ENCODE data around the gene FCHO2. TPM values are rescaled to one million over a fixed set of nuclear protein-coding genes. Genes with fewer than 3 reads are reported as not detected.

Gene FCHO2
- total RNA-seq, 1 donor from 2014 or later, result 5.3 TPM

GRCh38 chr5:72947498-72947897 is 8.3 kb upstream of the FCHO2 start:
- no peak for ATAC-seq (ENCODE audit: low read depth)
- Mint-ChIP-seq H3K36me3 (ENCODE audit: low read depth) (no peaks in the 10 kb centered on the region), H3K4me1 (no peaks in the 10 kb centered on the region), H3K9me3 (no peaks in the 10 kb centered on the region), H3K27ac (no peak overlapping the region), H3K4me3 (no peak overlapping the region), H3K27me3 (peaks cover 22% of the 10 kb centered on the region)
- TF ChIP-seq CTCF (IDR thresholded peaks at IDR 0.05), result no peak
- ChIA-PET CTCF (no interaction called here), POLR2A (no interaction called here)
- intact Hi-C loops (cut with micrococcal nuclease), result no loop called here
- DNase-seq, result no peak

- ChIA-PET POLR2A (interaction anchor here (0.6 kb wide), 1 partner anchor 14 kb away, joined by 16 read pairs; no protein-coding TSS in a partner anchor), CTCF (no interaction called here)
- H3K27ac Mint-ChIP-seq, result no peak overlapping the region
- H3K36me3 Mint-ChIP-seq (ENCODE audit: low read depth), result no peaks in the 10 kb centered on the region
- DNase-seq (no peak), ATAC-seq (ENCODE audit: low read depth) (no peak)
- no peak overlapping the region for H3K4me3 Mint-ChIP-seq
- TF ChIP-seq CTCF (IDR thresholded peaks at IDR 0.05), result no peak
- no peaks in the 10 kb centered on the region for H3K4me1 Mint-ChIP-seq
- H3K9me3 Mint-ChIP-seq, result no peaks in the 10 kb centered on the region
- peaks cover 25% of the 10 kb centered on the region for H3K27me3 Mint-ChIP-seq
- intact Hi-C loops (cut with micrococcal nuclease), result no loop called here
Measured at GRCh38 chr5:72949481-72949880, 6.4 kb upstream of the FCHO2 start.

GRCh38 chr5:72951671-72952468 is 4.0 kb upstream of the FCHO2 start:
- Mint-ChIP-seq H3K27ac (no peak overlapping the region), H3K4me1 (peaks cover 11% of the 10 kb centered on the region), H3K9me3 (no peaks in the 10 kb centered on the region), H3K27me3 (peaks cover 17% of the 10 kb centered on the region), H3K4me3 (no peak overlapping the region), H3K36me3 (ENCODE audit: low read depth) (peaks cover 5% of the 10 kb centered on the region)
- ATAC-seq (ENCODE audit: low read depth), result no peak
- no peak for DNase-seq
- POLR2A ChIA-PET, result no interaction called here
- TF ChIP-seq CTCF (IDR thresholded peaks at IDR 0.05), result no peak
- CTCF ChIA-PET, result no interaction called here
- intact Hi-C loops (cut with micrococcal nuclease), result no loop called here

- Mint-ChIP-seq H3K4me1 (peaks cover 14% of the 10 kb centered on the region), H3K27me3 (peaks cover 17% of the 10 kb centered on the region), H3K36me3 (ENCODE audit: low read depth) (peaks cover 5% of the 10 kb centered on the region), H3K27ac (no peak overlapping the region), H3K4me3 (no peak overlapping the region), H3K9me3 (no peaks in the 10 kb centered on the region)
- ATAC-seq (ENCODE audit: low read depth), result no peak
- POLR2A ChIA-PET, result no interaction called here
- TF ChIP-seq CTCF (IDR thresholded peaks at IDR 0.05), result no peak
- no peak for DNase-seq
- intact Hi-C loops (cut with micrococcal nuclease), result loop anchor here (2.0 kb wide), 1 partner anchor 106 kb away; no protein-coding TSS in a partner anchor
- CTCF ChIA-PET, result no interaction called here
Measured at GRCh38 chr5:72954389-72954788, 1.5 kb upstream of the FCHO2 start.

GRCh38 chr5:72955143-72955767 is 586 bp upstream of the FCHO2 start:
- TF ChIP-seq CTCF (IDR thresholded peaks at IDR 0.05), result no peak
- Mint-ChIP-seq H3K27me3 (peaks cover 22% of the 10 kb centered on the region), H3K9me3 (no peaks in the 10 kb centered on the region), H3K4me1 (peaks cover 14% of the 10 kb centered on the region), H3K36me3 (ENCODE audit: low read depth) (peaks cover 5% of the 10 kb centered on the region), H3K4me3 (peak overlapping the region; percentile 92), H3K27ac (peak overlapping the region; percentile 76)
- ATAC-seq (ENCODE audit: low read depth) (peak; percentile 33), DNase-seq (no peak)
- CTCF ChIA-PET, result interaction anchor here (1.2 to 1.7 kb wide), 2 partner anchors 11 to 14 kb away, joined by 3 read pairs; no protein-coding TSS in a partner anchor
- POLR2A ChIA-PET, result interaction anchor here (1.0 kb wide), 1 partner anchor 544 kb away, joined by 3 read pairs; no protein-coding TSS in a partner anchor
- intact Hi-C loops (cut with micrococcal nuclease), result loop anchor here (1.0 to 5.0 kb wide), 8 partner anchors 106 to 1498 kb away; partner anchors contain the start of genes ANKRA2, BDP1, FOXD1 and MRPS27

Measured in activated B cell treated with CpG ODN at 0.5 μM for 24 hours (primary cell).